Measurements from ENCODE around the gene C1orf185.

The C1orf185 gene

DNA sequence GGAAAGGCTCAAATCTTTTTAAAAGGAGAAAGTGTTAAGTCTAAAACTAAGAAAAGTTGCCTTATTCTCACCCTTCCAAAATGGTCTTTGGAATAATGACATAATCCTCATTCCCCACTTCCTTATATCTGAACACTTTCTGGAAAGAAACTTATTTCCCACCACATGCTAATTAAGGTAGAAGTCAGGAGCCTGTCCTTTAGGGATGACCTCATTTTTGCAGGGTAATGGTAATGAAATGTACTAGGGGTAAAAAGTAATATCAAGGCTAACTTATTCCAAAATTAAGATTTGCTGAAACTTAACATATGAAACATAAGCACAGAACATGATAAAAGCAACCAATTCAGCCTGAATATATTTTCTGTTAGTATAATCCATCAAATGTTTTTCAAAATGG, 29.4 kb upstream of the C1orf185 start:
- H3K27me3 ChIP-seq (ENCODE audit: insufficient read depth, poor library complexity, severe bottlenecking) = no peaks in the 10 kb centered on the region
- TF ChIP-seq, protein P1, sequence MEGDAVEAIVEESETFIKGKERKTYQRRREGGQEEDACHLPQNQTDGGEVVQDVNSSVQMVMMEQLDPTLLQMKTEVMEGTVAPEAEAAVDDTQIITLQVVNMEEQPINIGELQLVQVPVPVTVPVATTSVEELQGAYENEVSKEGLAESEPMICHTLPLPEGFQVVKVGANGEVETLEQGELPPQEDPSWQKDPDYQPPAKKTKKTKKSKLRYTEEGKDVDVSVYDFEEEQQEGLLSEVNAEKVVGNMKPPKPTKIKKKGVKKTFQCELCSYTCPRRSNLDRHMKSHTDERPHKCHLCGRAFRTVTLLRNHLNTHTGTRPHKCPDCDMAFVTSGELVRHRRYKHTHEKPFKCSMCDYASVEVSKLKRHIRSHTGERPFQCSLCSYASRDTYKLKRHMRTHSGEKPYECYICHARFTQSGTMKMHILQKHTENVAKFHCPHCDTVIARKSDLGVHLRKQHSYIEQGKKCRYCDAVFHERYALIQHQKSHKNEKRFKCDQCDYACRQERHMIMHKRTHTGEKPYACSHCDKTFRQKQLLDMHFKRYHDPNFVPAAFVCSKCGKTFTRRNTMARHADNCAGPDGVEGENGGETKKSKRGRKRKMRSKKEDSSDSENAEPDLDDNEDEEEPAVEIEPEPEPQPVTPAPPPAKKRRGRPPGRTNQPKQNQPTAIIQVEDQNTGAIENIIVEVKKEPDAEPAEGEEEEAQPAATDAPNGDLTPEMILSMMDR (IDR thresholded peaks at IDR 0.05; ENCODE audit: insufficient read depth, low read length) = no peak
- TF ChIP-seq, protein P2, sequence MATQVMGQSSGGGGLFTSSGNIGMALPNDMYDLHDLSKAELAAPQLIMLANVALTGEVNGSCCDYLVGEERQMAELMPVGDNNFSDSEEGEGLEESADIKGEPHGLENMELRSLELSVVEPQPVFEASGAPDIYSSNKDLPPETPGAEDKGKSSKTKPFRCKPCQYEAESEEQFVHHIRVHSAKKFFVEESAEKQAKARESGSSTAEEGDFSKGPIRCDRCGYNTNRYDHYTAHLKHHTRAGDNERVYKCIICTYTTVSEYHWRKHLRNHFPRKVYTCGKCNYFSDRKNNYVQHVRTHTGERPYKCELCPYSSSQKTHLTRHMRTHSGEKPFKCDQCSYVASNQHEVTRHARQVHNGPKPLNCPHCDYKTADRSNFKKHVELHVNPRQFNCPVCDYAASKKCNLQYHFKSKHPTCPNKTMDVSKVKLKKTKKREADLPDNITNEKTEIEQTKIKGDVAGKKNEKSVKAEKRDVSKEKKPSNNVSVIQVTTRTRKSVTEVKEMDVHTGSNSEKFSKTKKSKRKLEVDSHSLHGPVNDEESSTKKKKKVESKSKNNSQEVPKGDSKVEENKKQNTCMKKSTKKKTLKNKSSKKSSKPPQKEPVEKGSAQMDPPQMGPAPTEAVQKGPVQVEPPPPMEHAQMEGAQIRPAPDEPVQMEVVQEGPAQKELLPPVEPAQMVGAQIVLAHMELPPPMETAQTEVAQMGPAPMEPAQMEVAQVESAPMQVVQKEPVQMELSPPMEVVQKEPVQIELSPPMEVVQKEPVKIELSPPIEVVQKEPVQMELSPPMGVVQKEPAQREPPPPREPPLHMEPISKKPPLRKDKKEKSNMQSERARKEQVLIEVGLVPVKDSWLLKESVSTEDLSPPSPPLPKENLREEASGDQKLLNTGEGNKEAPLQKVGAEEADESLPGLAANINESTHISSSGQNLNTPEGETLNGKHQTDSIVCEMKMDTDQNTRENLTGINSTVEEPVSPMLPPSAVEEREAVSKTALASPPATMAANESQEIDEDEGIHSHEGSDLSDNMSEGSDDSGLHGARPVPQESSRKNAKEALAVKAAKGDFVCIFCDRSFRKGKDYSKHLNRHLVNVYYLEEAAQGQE (IDR thresholded peaks at IDR 0.05; ENCODE audit: insufficient replicate concordance, low read depth) = no peak
- TF ChIP-seq GABPA (IDR thresholded peaks at IDR 0.05; ENCODE audit: low read depth) = no peak
- TF ChIP-seq SPI1 (IDR thresholded peaks at IDR 0.05; ENCODE audit: borderline replicate concordance, low read depth) = no peak
- TF ChIP-seq POLR2AphosphoS5 (IDR thresholded peaks at IDR 0.05; ENCODE audit: low read depth) = no peak
- DNase-seq (ENCODE audit: low read depth in 1 of 2, low spot score in 1 of 2) = no peak
- H3K4me3 ChIP-seq (replicated peaks; ENCODE audit: insufficient read depth, low read length) = no peak overlapping the region
- H3K27ac ChIP-seq (replicated peaks) = no peak overlapping the region

DNA sequence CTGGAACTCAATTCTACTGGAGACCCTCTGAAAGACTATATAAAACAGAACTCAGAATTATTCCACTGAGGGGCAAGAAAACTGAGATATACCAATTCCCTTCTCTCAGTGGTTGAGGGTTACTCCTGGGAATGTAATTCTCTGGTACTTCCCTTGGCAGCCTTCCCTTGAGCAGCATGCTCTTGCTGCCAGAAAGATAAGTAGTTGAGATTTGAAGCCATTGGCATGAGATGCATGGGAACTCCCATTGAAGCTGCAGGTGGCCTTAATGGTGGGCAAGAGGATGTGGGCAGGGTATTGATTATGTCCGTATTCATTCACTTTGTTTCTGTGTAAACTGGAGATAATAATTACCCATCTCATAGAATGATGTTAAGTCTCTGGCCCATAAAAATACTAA, 28.6 kb upstream of the C1orf185 start:
- no peak for DNase-seq (ENCODE audit: low read depth in 1 of 2, low spot score in 1 of 2)
- TF ChIP-seq POLR2AphosphoS5 (IDR thresholded peaks at IDR 0.05; ENCODE audit: low read depth) (no peak), GABPA (IDR thresholded peaks at IDR 0.05; ENCODE audit: low read depth) (no peak), SPI1 (IDR thresholded peaks at IDR 0.05; ENCODE audit: borderline replicate concordance, low read depth) (no peak)
- TF ChIP-seq, protein P2 (IDR thresholded peaks at IDR 0.05; ENCODE audit: insufficient replicate concordance, low read depth) = no peak
- TF ChIP-seq, protein P1 (IDR thresholded peaks at IDR 0.05; ENCODE audit: insufficient read depth, low read length) = no peak

DNA sequence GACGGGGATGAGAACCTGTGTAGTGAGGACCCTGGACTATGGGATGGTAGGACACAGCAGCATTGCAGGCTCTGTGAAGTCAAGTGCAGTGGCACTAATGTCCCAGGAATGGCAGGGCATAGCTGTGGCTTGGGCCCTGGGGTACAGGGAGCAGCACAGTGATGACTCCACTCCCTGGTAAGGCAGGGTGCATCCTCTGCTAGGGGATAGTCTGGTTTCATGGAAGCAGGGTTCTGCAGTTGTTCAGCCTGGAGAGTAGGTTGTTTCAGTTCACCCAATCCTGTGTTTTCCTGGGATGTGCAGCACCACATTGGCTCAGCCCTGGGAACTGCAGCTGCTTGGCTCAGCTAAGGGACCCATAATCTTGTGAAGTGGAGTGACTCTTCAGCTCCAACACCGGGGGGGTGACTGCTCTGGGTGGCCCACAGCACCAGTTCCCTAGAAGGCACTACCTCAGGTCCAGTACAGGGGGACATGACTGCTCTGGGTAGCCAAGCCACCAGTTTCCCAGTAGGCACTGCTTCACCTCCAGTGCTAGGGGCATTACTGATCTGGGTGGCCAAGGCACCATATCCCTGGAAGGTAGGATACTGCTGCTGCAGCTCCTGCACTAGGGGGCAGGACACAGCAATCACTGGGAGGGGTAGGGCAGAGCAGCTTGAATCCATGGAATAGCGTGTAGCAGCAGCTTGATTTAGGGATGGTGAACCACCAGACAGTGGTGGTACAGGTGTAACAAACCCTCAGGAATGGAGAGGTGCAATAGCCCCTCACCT, 15.3 kb upstream of the C1orf185 start:
- H3K4me3 ChIP-seq (replicated peaks; ENCODE audit: insufficient read depth, low read length) = no peak overlapping the region
- peaks cover 2% of the 10 kb centered on the region for H3K27me3 ChIP-seq (ENCODE audit: insufficient read depth, poor library complexity, severe bottlenecking)

More for the DNA sequence above, 28.6 kb upstream of the C1orf185 start:
- no peak overlapping the region for H3K27ac ChIP-seq (replicated peaks)
- H3K27me3 ChIP-seq (ENCODE audit: insufficient read depth, poor library complexity, severe bottlenecking) = no peaks in the 10 kb centered on the region
- no peak overlapping the region for H3K4me3 ChIP-seq (replicated peaks; ENCODE audit: insufficient read depth, low read length)

More for the DNA sequence above, 15.3 kb upstream of the C1orf185 start:
- no peak for DNase-seq (ENCODE audit: low read depth in 1 of 2, low spot score in 1 of 2)
- no peak overlapping the region for H3K27ac ChIP-seq (replicated peaks)
- TF ChIP-seq, protein P2 (IDR thresholded peaks at IDR 0.05; ENCODE audit: insufficient replicate concordance, low read depth) = no peak
- TF ChIP-seq, protein P1 (IDR thresholded peaks at IDR 0.05; ENCODE audit: insufficient read depth, low read length) = no peak
- TF ChIP-seq POLR2AphosphoS5 (IDR thresholded peaks at IDR 0.05; ENCODE audit: low read depth) (no peak), GABPA (IDR thresholded peaks at IDR 0.05; ENCODE audit: low read depth) (no peak), SPI1 (IDR thresholded peaks at IDR 0.05; ENCODE audit: borderline replicate concordance, low read depth) (no peak)

Measured in HL-60 (cell line).